Neural crest cell (in vitro differentiated cells): ENCODE data around the gene TSPAN31. TPM values are rescaled to one million over a fixed set of nuclear protein-coding genes. Genes with fewer than 3 reads are reported as not detected.

ENCODE experiments used
- DNase-seq: peaks from one replicate; pipeline ENCODE4 v3.0.0; 2021; ENCODE audit warnings: low read depth, mixed read lengths, low spot score
- H3K27ac Mint-ChIP-seq: one replicate; pipeline ENCODE4 v1.8.0; 2021; ENCODE audit warnings: mild to moderate bottlenecking, mixed read lengths; ENCODE audit not compliant: unreplicated experiment
- H3K27me3 Mint-ChIP-seq: 2 replicates; pipeline ENCODE4 v1.8.0; 2021; ENCODE audit warnings: low read depth, mild to moderate bottlenecking, mixed read lengths
- H3K36me3 Mint-ChIP-seq: 2 replicates; pipeline ENCODE4 v1.8.0; 2021; ENCODE audit warnings: low read depth, mild to moderate bottlenecking, mixed read lengths
- H3K4me1 Mint-ChIP-seq: 2 replicates; pipeline ENCODE4 v1.8.0; 2021; ENCODE audit warnings: mixed read lengths
- H3K4me3 Mint-ChIP-seq: one replicate; pipeline ENCODE4 v1.8.0; 2021; ENCODE audit warnings: mild to moderate bottlenecking, mixed read lengths
- H3K9me3 Mint-ChIP-seq: 2 replicates; pipeline ENCODE4 v1.8.0; 2021; ENCODE audit warnings: mixed read lengths
- CTCF ChIP-seq: fragments of 200-600 bp; sonication (generic); conservative IDR thresholded peaks from 2 replicates; pipeline ENCODE4 v1.5.0; 2021; ENCODE audit warnings: antibody characterized with exemption, mild to moderate bottlenecking
- long read RNA-seq: library from polyadenylated mRNA; unstranded; transcript quantifications from one replicate; pipeline ENCODE4 v2.0.0, GENCODE V29; 2020
- total RNA-seq: library from RNA; stranded (reverse); gene quantifications from 2 replicates; pipeline ENCODE4 v1.2.1, GENCODE V29; 2021

The TSPAN31 gene, protein sequence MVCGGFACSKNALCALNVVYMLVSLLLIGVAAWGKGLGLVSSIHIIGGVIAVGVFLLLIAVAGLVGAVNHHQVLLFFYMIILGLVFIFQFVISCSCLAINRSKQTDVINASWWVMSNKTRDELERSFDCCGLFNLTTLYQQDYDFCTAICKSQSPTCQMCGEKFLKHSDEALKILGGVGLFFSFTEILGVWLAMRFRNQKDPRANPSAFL
- 23.5 and 26.9 TPM in 2 replicates for total RNA-seq
- long read RNA-seq, transcript TSPAN31-201 (6 exons, 1,849 nt) = major isoform, 14 of 30 reads
- long read RNA-seq, partial matches to known transcripts = 11 of 30 reads
- long read RNA-seq, other reads (novel, unspliced or antisense) = 5 of 30 reads

DNA sequence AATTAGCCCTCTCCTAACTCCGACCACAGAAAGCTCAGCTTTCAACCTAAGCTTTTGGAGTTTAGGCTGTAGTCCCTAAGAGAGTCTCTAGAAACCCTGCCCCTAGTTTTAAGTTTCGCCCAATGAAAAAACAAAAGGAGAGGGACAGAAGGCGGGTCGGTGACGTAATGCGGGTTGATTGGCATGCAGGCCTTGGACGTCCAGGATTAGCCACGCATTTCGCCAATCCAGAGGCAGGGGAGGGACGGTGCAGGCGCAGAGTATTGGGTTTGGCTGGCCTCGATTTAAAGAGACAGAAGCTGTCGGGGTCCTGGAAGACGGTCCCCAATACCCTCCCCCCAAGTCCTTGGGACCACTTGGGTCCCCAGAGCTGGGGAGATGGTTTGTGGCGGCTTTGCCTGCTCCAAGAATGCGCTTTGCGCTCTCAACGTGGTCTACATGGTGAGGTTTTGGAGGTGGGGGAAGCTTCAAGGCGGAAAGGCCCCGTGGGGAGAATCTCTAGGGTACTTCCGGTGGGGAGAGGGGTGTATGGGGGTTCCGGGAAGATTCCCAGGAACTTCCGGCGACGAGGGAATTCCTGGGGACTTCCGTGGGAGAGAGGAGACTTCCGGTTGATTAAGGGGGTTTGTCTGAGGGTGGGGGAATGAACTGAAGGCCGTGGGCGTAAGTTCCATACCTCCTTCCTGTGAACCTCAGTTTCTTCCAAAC is at the start of gene TSPAN31:
TSS of gene TSPAN31 (plus strand) at position 263 of the 708 bp plus-strand sequence. CDS start at position 379, 116 bp downstream.
- Mint-ChIP-seq H3K27me3 (peaks cover 51% of the 10 kb centered on the region), H3K27ac (peak within 1 kb of the TSS; percentile 93), H3K4me3 (peak within 1 kb of the TSS; percentile 95), H3K4me1 (peaks cover 23% of the 10 kb centered on the region), H3K9me3 (no peaks in the 10 kb centered on the region), H3K36me3 (peaks cover 14% of the 10 kb centered on the region)
- DNase-seq = peak; percentile 85
- TF ChIP-seq CTCF = no peak

- H3K36me3 Mint-ChIP-seq = peaks cover 14% of the 10 kb centered on the region
- H3K4me1 Mint-ChIP-seq = no peaks in the 10 kb centered on the region
- DNase-seq = no peak
- no peak overlapping the region for H3K27ac Mint-ChIP-seq
- H3K27me3 Mint-ChIP-seq = peaks cover 6% of the 10 kb centered on the region
- peak overlapping the region; percentile 53 for H3K4me3 Mint-ChIP-seq
- TF ChIP-seq CTCF = no peak
- H3K9me3 Mint-ChIP-seq = no peaks in the 10 kb centered on the region
Observed at GRCh38 chr12:57695770-57696432, 48.9 kb upstream of the TSPAN31 start.

DNA sequence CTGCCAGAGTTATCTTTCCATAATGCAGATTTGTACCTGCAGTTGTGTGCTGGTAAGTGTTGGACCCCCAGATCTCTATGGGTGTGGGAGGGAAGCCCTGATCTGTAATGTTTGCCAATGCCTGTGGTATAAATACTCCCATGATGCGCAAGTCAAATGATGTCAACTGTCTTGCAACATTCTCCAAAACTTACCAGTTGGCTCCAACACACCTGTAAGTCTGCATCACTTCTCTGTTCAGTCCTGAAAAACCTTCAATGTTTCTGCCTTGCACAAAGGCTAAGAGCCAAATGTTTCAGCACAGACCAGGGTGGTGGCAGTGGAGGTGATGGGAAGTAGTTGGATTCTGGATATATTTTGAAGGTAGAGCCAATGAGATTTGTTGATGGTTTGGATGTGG is 47.8 kb upstream of the TSPAN31 start:
- Mint-ChIP-seq H3K9me3 (no peaks in the 10 kb centered on the region), H3K36me3 (peaks cover 15% of the 10 kb centered on the region), H3K4me1 (no peaks in the 10 kb centered on the region)

GRCh38 chr12:57698414-57698813 is 46.4 kb upstream of the TSPAN31 start:
- Mint-ChIP-seq H3K27ac (no peak overlapping the region), H3K9me3 (no peaks in the 10 kb centered on the region), H3K27me3 (no peaks in the 10 kb centered on the region), H3K4me3 (no peak overlapping the region), H3K36me3 (peaks cover 28% of the 10 kb centered on the region), H3K4me1 (no peaks in the 10 kb centered on the region)
- DNase-seq = no peak
- TF ChIP-seq CTCF = no peak

More for the DNA sequence above, 47.8 kb upstream of the TSPAN31 start:
- Mint-ChIP-seq H3K27me3 (peaks cover 4% of the 10 kb centered on the region), H3K27ac (no peak overlapping the region), H3K4me3 (peak overlapping the region; percentile 71)
- no peak for DNase-seq
- TF ChIP-seq CTCF = no peak

DNA sequence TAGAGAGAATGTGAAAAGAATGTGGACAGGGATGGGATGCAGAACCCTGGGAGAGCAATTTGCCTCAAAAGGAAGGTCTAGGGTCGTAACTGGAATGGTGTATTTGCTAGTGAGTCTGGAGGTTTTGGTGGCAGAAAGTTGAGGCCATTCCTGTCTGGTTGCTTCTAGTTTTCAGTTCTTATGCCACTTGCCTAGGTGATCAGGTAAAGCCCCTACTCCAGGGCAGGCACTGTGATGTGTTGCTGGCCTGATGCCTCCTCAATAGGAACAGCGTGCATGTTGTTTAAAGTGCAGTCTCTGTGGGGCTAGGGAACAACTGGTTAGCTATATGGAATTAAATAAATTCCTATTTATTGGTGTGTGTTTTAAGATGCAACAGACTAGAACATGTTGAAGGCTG is 44.5 kb upstream of the TSPAN31 start:
- Mint-ChIP-seq H3K4me1 (no peaks in the 10 kb centered on the region), H3K4me3 (no peak overlapping the region), H3K27ac (no peak overlapping the region), H3K27me3 (no peaks in the 10 kb centered on the region), H3K9me3 (peaks cover 7% of the 10 kb centered on the region), H3K36me3 (peaks cover 38% of the 10 kb centered on the region)
- no peak for DNase-seq
- TF ChIP-seq CTCF = no peak
